HG03280 (cell line): ENCODE results near the gene GRM4.

Source experiments
- ATAC-seq: cut with Tn5 transposase; IDR thresholded peaks from one replicate; pipeline ENCODE4 v1.9.1; 2021; ENCODE audit warnings: mild to moderate bottlenecking, moderate library complexity; ENCODE audit not compliant: unreplicated experiment

The GRM4 gene

DNA sequence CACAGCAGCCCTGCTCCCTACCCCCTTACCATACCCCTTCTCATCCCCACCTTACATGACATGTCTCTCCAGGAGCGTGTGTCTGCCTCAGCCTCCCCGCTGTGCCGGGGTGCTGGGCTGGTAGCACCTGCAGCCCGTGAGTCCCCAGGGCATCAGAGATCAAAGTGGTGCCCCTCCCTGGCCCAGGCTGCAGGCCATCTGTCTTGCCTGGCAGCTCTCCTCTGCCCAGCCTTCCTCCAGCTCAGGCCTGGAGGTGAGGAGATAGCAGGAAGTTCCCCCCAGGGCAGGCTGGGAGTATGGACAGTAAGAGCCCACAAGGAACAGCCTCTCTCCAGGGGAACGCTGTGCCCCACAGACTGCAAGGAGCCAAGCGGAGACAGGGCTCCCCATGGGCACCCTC is 35.3 kb downstream of the GRM4 start:
- no peak for ATAC-seq

DNA sequence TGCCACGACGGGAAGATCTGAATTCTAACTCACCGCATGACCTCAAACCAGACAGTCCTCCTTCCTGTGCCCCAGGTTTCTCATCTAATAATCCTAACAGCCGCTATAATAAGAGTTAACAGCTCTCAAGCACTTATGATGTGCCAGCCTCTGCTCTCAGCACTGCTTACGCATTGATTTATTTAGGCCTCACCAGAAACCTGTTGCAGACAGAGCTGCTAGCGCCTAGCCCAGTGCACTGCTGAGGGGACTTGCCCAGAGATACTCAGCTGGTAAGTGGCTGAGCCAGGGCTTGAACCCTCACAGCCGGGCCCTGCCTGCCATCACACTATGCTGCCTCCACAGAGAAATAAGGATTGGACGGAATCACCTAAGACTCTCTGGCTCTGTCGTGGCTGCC is 37.7 kb downstream of the GRM4 start:
- no peak for ATAC-seq

DNA sequence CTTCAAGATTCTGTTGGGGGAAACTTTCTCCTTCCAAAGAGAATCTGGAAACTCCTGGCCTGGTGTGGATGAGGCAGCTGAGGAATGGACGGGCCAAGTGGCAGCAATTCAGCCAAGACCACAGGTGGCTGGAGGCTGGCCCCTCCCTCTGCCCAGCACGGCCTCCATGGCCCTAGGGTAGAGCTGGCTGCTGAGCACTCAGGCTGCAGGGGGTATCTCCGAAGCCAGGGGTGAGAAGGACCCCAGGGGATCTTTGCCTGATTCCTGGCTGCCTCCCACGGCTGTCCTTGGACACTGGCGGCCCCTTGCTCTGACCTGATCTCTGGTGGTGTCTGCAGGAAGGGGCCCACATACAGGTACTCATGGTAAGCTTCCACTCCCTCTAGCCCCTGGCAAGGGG is 39.0 kb downstream of the GRM4 start:
- ATAC-seq, result no peak

DNA sequence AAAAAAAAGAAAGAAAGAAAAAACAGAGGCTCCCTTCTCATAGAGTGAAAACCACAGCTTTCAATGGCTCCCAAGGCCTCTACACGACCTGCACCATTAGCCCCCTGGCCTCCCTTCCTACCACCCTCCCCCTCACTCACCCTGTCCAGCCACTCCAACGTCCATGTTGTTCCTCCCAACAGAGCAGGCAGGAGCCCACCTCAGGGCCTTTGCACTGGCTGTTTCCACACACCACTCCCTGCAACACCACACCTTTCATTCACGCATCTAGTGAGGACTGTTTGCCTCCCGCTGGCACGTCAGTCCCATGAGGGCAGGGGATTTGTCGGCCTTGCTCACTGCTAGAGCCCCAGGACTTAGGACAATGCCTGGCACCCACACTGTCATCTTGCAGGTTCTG is 39.5 kb downstream of the GRM4 start:
- ATAC-seq, result no peak

DNA sequence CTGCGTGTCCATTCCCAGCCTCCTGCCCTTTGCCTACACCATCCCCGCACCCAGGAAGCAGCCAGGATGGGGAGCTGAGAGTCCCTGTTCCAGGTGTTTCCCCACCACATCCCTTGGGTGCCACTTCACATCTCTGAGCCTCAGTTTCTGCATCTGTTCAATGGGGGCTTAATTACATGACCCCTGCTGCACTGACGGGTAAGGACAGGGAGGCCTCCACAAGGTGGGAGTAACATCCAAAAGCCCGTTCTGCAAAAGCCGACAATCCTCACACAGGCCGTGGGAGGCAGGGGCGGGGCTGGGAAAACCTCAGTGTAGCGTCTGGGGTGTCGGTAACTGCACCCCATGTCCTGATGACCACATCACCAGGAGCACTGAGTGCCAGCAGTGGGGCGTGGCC is 41.3 kb downstream of the GRM4 start:
- ATAC-seq, result no peak

DNA sequence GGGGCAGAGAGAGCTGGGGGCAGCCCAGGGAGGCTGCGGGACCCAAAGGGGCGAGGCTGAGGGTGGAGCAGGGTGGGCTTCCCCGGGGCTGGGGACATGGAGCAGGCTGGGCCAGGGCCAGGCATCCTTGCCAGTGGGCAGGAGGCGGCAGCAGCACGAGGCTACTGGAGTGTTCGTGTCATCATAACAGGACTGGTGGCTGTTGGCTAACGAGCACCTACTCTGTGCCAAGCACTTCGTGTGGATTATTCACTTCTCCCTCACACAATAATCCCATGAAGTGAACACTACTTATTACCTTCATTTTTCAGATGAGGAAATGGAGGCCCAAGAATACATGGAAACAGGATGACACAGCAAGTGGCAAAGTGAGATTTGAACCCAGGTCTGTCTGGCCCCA is 41.7 kb downstream of the GRM4 start:
- ATAC-seq, result no peak

DNA sequence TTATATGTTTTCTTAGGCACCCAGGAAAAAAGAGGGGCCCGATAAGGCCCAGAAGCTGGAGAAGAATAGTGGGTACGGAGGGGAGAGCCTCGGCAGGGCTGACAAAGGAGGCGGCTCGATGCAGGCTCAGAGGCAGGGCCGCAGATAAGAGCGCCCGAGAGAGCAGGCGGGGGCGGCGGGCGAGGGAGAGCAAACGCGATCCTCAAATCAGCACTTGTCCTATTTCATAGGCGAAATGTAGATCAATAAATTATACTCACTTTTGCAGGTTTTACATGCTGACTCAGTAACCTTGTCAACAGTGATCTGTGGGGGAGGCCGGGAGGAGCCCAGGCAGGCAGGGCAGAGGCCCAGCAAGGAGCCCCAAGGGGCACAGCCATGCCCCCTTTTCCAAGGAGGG is 42.6 kb downstream of the GRM4 start:
- no peak for ATAC-seq

DNA sequence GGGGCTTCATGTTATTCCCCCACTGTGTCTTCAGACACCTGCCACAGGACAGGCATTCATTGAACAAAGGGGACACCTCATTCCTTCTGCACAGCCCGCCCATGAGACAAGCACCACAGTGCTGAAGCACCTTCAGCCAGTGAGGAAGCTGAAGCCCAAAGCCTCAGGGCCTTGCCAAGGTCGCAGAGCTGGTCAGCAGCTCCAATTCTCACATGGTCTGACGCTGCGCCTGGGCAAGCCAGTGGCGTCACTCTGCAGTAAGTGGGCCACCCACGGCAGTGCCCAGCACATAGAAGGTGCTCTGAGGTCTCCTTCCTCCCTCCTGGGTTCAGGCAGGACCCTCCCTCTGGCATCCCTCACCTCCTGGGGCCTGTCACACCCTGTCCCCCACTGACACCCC is 43.2 kb downstream of the GRM4 start:
- no peak for ATAC-seq

DNA sequence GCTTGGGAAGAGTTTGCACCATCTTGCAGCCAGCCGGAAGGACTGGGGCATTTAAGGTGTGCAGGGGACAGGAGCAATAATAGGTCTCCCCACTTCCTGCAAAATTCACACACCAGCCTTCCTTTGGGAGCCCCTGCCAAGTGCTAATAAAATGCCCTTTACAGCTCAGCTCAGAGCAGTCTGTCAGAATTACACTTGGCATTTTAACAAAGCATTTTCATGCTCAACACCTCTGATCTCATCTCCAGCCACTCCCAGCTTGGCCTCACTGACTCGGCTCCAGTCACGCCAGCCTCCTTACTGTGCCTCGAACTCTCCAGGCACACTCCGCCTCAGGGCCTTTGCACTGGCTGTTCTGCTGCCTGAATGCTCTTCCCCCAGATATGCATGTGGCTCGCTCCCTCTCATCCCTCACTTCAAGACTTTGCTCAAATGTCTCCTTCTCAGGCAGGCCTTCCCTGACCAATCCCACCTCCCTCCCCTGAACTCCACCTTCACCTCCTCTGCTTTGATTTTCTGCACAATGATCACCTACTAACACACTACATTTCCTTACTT is 43.7 kb downstream of the GRM4 start:
- no peak for ATAC-seq

DNA sequence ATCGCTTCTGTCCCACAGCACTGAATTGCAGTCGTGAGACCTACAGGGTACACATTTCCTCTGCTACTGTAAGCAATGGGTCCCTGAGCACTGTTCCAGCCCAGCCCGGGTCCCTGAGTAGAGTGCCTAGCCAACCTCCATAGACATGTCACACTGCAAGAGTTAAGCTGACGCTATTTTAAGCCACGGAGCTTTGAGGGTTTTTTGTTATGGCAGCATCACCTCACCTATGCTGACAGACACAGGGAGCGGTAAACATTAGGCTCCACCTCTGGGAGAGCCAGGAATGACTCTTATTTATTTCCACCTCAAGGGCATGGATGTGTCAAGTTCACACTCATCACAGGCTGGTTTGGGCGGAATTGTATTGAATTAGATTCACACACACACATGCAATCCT is 45.1 kb downstream of the GRM4 start:
- no peak for ATAC-seq

DNA sequence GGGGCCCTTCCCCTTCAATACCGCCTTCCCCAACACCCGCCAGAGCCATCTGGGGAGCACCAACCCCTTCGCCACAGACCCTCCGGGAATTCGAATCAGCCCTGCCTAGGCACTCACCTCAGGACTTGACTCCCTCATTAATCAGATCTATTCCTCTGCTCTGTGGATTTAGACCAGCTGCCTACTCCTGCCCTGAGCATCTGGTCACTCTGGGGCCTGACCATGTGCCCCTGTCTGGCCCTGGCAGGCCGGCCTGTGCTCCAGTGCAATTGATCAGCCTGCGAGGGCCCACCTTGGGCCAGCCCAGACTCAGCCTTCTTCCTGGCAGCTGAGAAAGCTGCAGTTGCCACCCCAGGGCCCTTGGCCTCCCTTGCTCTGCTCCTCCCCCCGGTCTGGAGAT is 46.0 kb downstream of the GRM4 start:
- no peak for ATAC-seq

DNA sequence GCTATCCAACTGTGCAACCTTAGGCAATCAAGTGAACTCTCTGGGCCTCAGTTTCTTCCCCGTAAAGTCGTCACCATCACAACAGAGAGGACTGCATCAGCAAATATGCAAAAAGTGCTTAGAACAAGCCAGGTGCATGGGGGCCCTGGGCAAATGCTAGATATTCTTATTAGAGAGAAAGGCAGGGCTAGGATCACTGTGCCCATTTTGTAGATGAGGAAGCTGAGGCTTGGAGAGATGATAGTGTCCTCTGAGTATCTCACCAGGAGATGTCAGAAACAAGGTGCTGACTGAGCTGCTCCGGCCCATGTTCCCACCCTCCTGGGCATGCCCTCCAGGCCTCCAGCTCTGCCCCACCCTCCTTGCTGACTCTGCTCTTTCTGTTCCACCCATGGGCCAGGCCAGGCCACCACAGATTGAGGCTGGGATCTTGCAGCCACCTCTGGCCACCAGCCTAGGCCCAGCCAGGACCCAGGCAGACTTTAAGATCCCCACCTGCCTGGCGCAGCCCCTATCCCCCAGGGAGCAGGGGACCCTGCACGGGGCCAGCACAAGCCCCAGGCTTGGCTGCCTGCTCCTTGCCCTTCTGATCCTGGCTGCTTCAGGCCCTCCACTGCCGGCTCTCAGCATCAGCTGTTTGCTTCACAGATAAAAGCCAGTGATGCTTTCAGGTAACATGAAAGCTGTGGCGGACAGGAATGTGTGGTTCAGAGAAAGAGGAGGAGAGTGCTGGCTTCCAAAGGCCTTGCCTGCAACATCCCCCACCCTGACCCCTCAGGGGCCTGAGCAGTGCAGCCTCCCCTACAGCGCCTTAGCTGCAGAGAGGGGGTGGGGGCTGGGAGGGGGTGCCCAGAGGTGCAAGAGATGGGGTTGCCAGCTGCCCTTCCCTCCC is 47.6 kb downstream of the GRM4 start:
- no peak for ATAC-seq

DNA sequence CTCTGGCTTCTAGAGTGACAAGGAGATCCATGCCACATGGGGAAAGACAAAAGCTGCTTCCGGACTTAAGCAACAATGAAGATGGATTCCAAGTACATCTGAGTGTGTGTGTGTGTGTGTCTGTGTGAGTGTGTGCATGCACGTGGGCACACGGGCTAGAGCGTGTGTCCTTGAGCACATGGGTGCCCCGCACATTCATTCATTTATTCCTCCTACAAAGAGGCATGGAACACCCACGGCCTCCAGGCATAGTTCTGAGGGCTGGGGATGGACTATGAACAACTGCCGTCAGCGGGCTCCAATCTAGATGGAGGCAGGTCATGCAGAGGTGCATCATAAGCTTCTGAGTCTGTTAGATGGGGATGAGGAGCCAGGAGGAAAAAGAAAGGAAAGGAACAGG is 49.1 kb downstream of the GRM4 start:
- ATAC-seq, result no peak

DNA sequence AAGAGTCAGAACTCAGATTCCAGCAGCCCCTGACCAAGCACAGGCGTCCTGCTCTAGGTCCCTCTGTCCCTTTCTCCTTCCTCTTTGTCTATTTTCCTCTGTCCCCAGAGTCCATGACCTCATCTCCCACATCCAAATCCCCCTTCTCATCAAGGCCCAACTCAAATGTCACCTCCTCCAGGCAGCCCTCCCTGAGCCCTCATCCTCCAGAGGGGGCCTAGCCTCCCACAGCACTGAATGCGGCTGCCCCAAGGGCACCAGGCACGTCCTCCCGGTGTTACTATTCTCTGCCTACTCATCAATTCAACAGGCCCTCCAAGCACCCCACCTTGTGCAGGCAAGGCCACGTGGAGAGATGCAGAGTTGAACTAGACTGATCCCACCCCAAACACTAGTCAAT is 49.7 kb downstream of the GRM4 start:
- ATAC-seq, result no peak

DNA sequence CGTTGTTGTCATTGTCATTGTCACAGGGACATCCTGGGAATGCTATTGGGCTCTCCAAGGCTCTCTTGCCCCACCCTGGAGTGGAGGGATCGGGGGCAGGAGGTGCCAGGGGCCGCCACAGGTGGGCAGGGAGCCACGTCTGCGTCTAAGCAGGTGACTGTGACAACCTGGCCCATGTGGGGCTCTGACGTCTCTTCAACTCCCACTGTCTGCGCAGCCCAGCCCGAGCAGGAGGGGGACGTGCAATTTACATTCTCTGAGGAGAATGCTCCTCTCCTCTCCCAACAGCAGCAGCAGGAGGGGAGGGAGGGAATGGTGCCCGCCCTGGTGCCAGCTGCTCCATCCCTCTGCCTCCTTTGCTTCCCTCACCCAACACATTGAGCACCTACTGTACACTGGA is 50.1 kb downstream of the GRM4 start:
- ATAC-seq, result no peak

DNA sequence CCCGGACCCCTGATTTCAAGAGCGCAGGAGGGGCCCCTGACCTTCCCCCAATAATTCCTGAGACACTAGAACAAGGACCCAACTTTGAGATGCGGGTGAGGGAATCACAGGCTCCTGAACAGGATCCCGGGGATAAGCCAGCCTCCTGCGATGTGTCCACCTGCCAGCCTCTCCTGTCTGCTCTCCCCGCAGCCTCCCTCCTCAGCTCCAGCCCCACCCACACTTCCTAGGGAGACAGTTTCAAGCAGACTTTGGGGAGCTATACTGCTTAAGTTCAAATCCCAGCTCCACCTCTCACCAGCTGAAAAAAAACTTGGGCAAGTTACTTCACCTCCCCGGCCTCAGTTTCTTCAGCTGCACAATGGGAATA is 50.8 kb downstream of the GRM4 start:
- ATAC-seq, result no peak

DNA sequence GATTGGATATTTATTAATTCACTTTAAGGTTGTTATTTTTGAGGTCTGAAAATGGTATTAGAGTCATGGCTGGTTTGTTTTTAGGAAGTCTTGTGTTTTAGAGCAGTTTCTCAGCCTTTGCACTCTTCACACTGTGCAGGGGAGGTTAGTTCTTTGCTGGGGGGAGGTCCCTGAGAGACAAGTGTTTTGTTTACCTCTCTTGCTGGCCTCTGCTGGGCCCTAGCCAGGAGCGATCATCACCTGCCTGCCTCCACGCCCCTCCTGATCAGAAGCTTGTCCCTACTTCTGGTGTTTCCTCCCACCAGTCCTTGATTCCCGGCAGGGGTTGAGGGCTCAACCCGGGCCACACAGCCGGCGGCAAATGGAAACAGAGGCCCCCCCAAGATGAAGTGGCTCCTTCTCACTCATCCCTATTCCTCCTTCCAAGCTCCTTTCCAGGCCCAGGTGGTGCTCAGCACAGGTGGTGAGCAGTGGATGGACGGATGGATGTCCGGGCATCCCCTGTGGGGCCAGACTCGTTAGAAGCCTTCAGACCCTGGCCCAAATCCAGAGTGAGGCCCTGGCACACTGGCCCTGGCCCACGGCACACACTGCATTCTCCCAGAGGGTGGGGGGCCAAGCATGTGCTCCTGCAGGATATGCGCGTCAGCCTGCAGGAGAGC is 51.3 kb downstream of the GRM4 start:
- no peak for ATAC-seq

DNA sequence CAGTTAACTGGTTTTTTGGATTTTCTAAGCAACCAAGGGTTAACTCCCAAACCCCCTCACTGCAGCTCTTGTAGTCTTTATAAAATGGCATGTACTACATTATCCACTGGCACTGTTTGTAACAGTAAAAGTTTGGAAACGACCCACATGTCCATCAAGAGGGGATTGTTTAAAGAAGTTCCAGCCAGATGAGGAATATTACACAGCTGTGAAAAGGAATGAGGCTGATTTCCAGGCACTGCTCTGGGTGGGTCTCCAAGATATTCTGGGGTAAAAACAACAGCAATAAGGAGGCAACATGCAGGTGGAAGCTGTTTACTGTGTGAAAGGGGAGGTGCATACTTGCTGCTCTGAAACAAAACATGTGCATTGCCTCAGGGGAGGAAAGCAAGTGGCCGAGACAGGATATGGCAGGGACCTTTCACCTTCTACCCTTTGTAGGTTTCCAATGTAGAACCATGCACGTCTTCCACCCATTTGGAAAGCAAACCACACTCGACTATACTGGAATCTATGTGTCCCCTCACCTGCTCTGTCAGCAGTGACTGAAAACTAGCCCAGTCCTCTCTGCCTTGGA is 51.9 kb downstream of the GRM4 start:
- ATAC-seq, result no peak

DNA sequence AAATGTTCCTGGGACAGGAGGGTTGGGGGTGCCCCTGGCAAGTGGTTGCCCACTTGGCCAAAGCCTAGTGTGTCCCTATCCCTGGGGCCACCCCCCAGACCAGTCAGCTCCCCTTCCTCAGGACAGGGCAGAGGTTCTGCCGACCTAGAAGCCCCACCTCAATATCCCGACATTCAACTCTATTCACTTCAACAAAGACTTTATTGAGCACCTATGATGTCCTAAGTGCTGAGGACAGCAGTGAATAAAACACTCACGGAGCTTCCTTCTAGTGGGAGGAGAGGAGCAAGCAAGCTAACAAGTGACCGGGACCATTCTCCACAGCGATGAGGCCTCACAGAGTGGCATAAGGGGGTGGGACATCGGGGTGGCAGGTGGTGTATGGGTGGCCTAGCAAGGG is 52.7 kb downstream of the GRM4 start:
- no peak for ATAC-seq

DNA sequence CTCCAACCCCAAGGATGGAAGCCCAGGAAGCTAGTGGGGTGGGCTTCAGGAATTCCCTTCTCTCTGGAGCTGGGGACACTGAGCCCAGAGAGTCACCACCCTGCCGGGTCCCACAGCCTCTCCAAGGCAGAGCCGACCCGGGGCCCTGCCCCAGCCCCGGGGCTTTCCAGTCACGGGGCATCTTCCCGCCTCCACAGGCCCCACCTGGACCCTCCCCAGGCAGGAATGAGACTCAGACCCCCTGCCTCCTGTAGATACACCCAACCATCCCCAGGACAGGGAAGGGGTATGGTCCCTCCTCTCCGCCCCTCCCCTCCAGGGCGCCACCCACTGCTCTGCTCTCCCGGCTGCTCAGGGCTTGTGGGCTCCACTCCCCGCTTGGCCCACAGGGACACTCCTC is 53.3 kb downstream of the GRM4 start:
- ATAC-seq, result no peak

DNA sequence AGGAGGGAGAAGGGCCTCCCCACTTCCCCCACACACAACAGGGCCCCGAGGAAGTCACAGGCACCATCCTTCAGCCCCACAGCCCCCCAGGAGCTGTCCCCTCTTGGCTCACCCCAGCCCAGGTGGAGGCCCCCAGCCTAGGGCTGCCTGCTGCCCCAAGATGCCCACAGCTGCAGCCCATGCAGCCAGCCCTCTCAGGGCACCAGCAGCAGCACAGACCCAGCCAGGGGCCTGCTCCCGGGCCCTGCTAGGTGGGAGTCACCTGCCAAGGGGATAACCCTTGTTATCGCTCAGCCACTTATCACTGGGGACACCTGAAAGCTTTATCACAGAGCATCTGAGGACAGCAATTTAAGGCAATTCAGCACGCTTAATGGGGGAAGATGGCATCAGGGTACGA is 55.0 kb downstream of the GRM4 start:
- ATAC-seq, result no peak

DNA sequence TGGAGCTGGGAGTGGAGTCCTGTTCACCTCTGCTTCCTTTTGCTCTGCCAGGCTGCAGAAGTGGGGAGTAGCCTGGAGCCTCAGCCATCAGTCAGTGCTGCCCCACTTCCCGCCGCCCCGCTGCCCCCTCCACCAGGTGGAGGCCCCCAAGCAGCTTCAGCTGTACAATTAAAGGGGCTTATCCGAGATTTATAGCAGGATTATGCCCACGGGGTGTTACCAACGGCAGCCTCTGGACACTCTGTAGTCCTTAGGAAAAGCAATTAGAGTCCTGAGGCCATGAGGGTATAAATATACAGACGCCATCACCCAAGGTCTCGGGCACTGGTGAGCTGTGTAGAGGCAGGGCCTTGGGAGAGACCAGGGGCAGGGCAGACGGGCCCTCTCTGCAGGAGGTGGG is 55.4 kb downstream of the GRM4 start:
- ATAC-seq, result no peak
